ENCODE results near the gene ALDH7A1. TPM values are rescaled to one million over a fixed set of nuclear protein-coding genes. Genes with fewer than 3 reads are reported as not detected.

The ALDH7A1 gene
- total and polyA plus RNA-seq, 12 donors, result 19.5 to 65.7 (median 48.4) TPM

DNA sequence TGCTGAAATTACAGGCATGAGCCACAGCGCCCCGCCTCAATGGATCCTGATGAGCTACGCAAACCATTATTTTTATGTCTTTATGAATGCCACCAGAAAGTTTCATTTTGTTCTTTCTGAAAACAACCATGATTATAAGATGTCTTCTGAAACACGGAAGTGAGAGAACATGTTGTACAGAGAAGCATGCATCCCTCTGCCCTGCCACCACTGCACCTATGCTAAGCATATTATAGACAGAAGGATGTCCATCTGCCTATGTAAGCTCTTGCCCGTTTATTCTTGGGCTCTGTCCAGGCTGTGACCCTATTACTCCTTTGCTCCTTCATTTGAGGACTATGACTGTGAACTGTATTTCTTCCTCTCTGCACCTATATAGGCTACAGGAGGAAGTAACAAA lies 97.5 kb downstream of the ALDH7A1 start:
- Histone ChIP-seq H3K27me3 (no peaks in the 10 kb centered on the region), H3K4me3 (no peak overlapping the region), H3K36me3 (peaks cover 0 to 51% (median 11%) of the 10 kb centered on the region in 9 donors), H3K4me1 (no peaks in the 10 kb centered on the region), H3K27ac (no peak overlapping the region), H3K9me3 (no peaks in the 10 kb centered on the region)
- DNase-seq (no peak), ATAC-seq (no peak)
- intact Hi-C loops (cut with DNase I), result loop anchor here in 1 of 10 donors (10.0 kb wide), 1 partner anchor 63 kb away; no protein-coding TSS in a partner anchor
- no peak for TF ChIP-seq CTCF (IDR thresholded peaks at IDR 0.05)
- 87% methylated on average over 5 of the region's 5 CpGs for WGBS, 2 donors

GRCh38 chr5:126494393-126494792 lies 100.6 kb downstream of the ALDH7A1 start:
- intact Hi-C loops (cut with DNase I), result loop anchor here in 5 of 10 donors (5.0 to 10.0 kb wide), 4 partner anchors 43 to 142 kb away; no protein-coding TSS in a partner anchor
- 98 to 99% methylated on average over 3 of the region's 3 CpGs for WGBS, 2 donors
- Histone ChIP-seq H3K27ac (no peak overlapping the region), H3K9me3 (no peaks in the 10 kb centered on the region), H3K36me3 (peaks cover 0 to 81% (median 20%) of the 10 kb centered on the region in 9 donors), H3K4me3 (no peak overlapping the region), H3K27me3 (no peaks in the 10 kb centered on the region), H3K4me1 (no peaks in the 10 kb centered on the region)
- no peak for TF ChIP-seq CTCF (IDR thresholded peaks at IDR 0.05)
- DNase-seq (no peak), ATAC-seq (no peak)

DNA sequence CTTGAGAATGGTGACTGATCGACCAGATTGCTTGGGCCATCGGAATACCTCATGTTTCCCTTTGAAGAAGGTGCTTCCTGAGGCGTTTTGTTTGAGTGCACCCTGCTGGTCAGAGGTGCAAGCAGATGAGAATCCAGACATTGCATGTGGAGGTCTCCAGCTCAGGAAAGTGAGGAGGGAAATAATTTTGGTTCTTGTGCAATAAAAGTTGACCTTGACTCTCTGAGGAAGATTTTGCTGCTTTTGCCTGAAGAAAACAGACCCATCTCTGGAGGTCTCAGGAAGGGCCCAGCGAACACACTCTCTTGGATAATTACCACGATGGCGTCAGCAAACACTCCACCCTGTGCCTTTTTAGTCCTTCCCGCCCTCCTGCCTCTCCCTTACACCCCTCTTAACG lies 102.1 kb downstream of the ALDH7A1 start:
- ATAC-seq (no peak), DNase-seq (no peak)
- Histone ChIP-seq H3K36me3 (peaks cover 0 to 95% (median 28%) of the 10 kb centered on the region in 9 donors), H3K27me3 (no peaks in the 10 kb centered on the region), H3K4me1 (peaks cover 0 to 12% (median 0%) of the 10 kb centered on the region in 9 donors), H3K9me3 (no peaks in the 10 kb centered on the region), H3K27ac (no peak overlapping the region), H3K4me3 (no peak overlapping the region)
- intact Hi-C loops (cut with DNase I), result loop anchor here in 6 of 10 donors (1.0 to 10.0 kb wide), 5 partner anchors 44 to 141 kb away; no protein-coding TSS in a partner anchor
- 70 to 73% methylated on average over 8 of the region's 8 CpGs for WGBS, 2 donors
- peak in 7 of 9 donors; percentile 26 to 58 (median 39) for TF ChIP-seq CTCF (IDR thresholded peaks at IDR 0.05)

- 83 to 84% methylated on average over 12 of the region's 12 CpGs for WGBS, 2 donors
- DNase-seq (no peak), ATAC-seq (peak in 2 of 8 donors; percentile 38 to 53)
- Histone ChIP-seq H3K4me3 (no peak overlapping the region), H3K27ac (peak overlapping the region in 1 of 10 donors; percentile 15), H3K36me3 (peaks cover 0 to 98% (median 52%) of the 10 kb centered on the region in 9 donors), H3K27me3 (no peaks in the 10 kb centered on the region), H3K9me3 (no peaks in the 10 kb centered on the region), H3K4me1 (peaks cover 0 to 23% (median 3%) of the 10 kb centered on the region in 9 donors)
- intact Hi-C loops (cut with DNase I), result loop anchor here in 5 of 10 donors (5.0 to 10.0 kb wide), 4 partner anchors 47 to 138 kb away; no protein-coding TSS in a partner anchor
- no peak for TF ChIP-seq CTCF (IDR thresholded peaks at IDR 0.05)
Measured at GRCh38 chr5:126490167-126490940, 104.7 kb downstream of the ALDH7A1 start.
